ENCODE results near the gene APOL3.
"Not testable (repeated sequence)": the region's sequence is repeated elsewhere in the genome, so short reads cannot be mapped to it uniquely, and the experiment has no call there.

The APOL3 gene

GRCh38 chr22:36141481-36141880 lies 19.1 kb downstream of the APOL3 start:
- TF ChIP-seq TAF1 (IDR thresholded peaks at IDR 0.05; ENCODE audit: borderline replicate concordance, low read depth, low read length) (no peak), POLR2AphosphoS5 (IDR thresholded peaks at IDR 0.05; ENCODE audit: low read depth, low read length) (no peak), POLR2A (IDR thresholded peaks at IDR 0.05; ENCODE audit: low read depth, low read length) (no peak)
- no peak for DNase-seq (ENCODE audit: insufficient read length)
- no peak for FAIRE-seq

GRCh38 chr22:36138709-36139108 lies 21.8 kb downstream of the APOL3 start:
- FAIRE-seq; DNase-seq (ENCODE audit: insufficient read length): not testable (repeated sequence)

DNA sequence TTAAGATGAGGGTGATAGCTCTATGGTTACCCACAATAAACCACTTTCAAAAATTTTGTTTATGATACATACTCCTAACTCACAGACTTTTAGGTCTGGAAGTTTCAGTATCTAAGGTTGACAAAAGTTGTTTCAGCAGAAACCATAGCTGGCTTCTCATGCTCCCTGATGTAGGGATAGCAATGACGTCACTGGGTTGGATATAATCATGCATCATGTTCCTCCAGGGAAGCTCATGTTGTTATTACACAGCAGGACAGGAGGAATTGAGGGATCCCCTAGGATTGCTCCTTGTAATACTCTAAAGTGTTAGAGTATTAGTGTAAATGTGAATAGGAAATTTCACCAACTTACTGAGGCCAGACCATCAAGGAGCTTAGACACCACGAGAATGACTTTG lies 23.6 kb downstream of the APOL3 start:
- DNase-seq (ENCODE audit: insufficient read length) (no peak), FAIRE-seq (no peak)
- TF ChIP-seq POLR2AphosphoS5 (IDR thresholded peaks at IDR 0.05; ENCODE audit: low read depth, low read length) (no peak), TAF1 (IDR thresholded peaks at IDR 0.05; ENCODE audit: borderline replicate concordance, low read depth, low read length) (no peak), POLR2A (IDR thresholded peaks at IDR 0.05; ENCODE audit: low read depth, low read length) (no peak)

GRCh38 chr22:36136475-36136874 lies 24.1 kb downstream of the APOL3 start:
- no peak for DNase-seq (ENCODE audit: insufficient read length)
- FAIRE-seq = no peak
- no peak for TF ChIP-seq POLR2A (IDR thresholded peaks at IDR 0.05; ENCODE audit: low read depth, low read length)
- TF ChIP-seq POLR2AphosphoS5 (IDR thresholded peaks at IDR 0.05; ENCODE audit: low read depth, low read length) = no peak
- no peak for TF ChIP-seq TAF1 (IDR thresholded peaks at IDR 0.05; ENCODE audit: borderline replicate concordance, low read depth, low read length)

GRCh38 chr22:36135306-36135980 lies 25.1 kb downstream of the APOL3 start:
- DNase-seq (ENCODE audit: insufficient read length) = no peak
- FAIRE-seq = no peak
- TF ChIP-seq POLR2A (IDR thresholded peaks at IDR 0.05; ENCODE audit: low read depth, low read length) (no peak), POLR2AphosphoS5 (IDR thresholded peaks at IDR 0.05; ENCODE audit: low read depth, low read length) (no peak), TAF1 (IDR thresholded peaks at IDR 0.05; ENCODE audit: borderline replicate concordance, low read depth, low read length) (no peak)

DNA sequence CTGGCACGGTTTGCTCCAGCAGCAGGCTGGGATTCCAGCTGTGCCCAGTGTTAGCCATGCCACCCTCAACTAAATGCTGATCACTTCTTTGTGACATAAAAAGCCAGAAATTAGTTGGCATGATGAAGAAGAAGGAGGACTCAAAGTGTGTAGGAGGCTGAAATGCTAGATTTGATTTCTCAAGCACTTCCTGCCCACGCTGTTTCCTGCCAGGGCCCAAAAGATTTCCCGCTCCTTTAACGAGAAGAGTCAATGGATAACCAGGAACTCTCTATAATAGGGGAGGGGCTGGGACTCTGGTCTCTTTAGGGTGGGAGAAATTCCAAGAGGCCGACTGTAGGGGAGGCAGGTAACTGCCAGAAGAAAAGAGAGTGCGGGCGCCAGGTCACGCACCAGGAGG lies 26.4 kb downstream of the APOL3 start:
- DNase-seq (ENCODE audit: insufficient read length) (no peak), FAIRE-seq (no peak)
- TF ChIP-seq POLR2A (IDR thresholded peaks at IDR 0.05; ENCODE audit: low read depth, low read length) (no peak), POLR2AphosphoS5 (IDR thresholded peaks at IDR 0.05; ENCODE audit: low read depth, low read length) (no peak), TAF1 (IDR thresholded peaks at IDR 0.05; ENCODE audit: borderline replicate concordance, low read depth, low read length) (no peak)

GRCh38 chr22:36131907-36132306 lies 28.6 kb downstream of the APOL3 start:
- no peak for FAIRE-seq
- TF ChIP-seq POLR2A (IDR thresholded peaks at IDR 0.05; ENCODE audit: low read depth, low read length) (no peak), POLR2AphosphoS5 (IDR thresholded peaks at IDR 0.05; ENCODE audit: low read depth, low read length) (no peak), TAF1 (IDR thresholded peaks at IDR 0.05; ENCODE audit: borderline replicate concordance, low read depth, low read length) (no peak)
- no peak for DNase-seq (ENCODE audit: insufficient read length)

GRCh38 chr22:36129486-36130388 lies 30.8 kb downstream of the APOL3 start:
- DNase-seq (ENCODE audit: insufficient read length) (no peak), FAIRE-seq (no peak)
- TF ChIP-seq POLR2A (IDR thresholded peaks at IDR 0.05; ENCODE audit: low read depth, low read length) = no peak
- TF ChIP-seq TAF1 (IDR thresholded peaks at IDR 0.05; ENCODE audit: borderline replicate concordance, low read depth, low read length) = no peak
- no peak for TF ChIP-seq POLR2AphosphoS5 (IDR thresholded peaks at IDR 0.05; ENCODE audit: low read depth, low read length)

DNA sequence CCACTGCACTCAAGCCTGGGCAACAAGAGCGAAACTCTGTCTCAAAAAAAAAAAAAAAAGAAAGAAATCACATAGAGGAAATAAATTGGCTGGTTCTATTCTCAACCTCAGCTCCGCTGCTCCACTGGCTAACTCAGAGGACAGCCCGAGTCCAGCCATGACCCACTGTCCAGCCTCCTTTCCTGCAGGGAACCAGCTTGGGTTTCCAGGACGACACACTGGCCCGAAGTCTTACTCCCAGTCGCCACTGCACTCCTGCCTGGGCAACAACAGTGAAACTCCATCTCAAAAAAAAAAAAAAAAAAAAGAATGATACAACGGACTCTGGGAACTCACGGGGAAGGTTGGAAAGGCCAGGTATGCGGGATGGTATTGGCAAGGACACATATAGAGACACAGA lies 31.5 kb downstream of the APOL3 start:
- DNase-seq (ENCODE audit: insufficient read length) = no peak
- TF ChIP-seq POLR2A (IDR thresholded peaks at IDR 0.05; ENCODE audit: low read depth, low read length) (no peak), TAF1 (IDR thresholded peaks at IDR 0.05; ENCODE audit: borderline replicate concordance, low read depth, low read length) (no peak), POLR2AphosphoS5 (IDR thresholded peaks at IDR 0.05; ENCODE audit: low read depth, low read length) (no peak)
- FAIRE-seq = no peak

GRCh38 chr22:36125994-36126531 lies 34.5 kb downstream of the APOL3 start:
- FAIRE-seq (no peak), DNase-seq (ENCODE audit: insufficient read length) (no peak)
- no peak for TF ChIP-seq POLR2A (IDR thresholded peaks at IDR 0.05; ENCODE audit: low read depth, low read length)
- TF ChIP-seq TAF1 (IDR thresholded peaks at IDR 0.05; ENCODE audit: borderline replicate concordance, low read depth, low read length) = no peak
- TF ChIP-seq POLR2AphosphoS5 (IDR thresholded peaks at IDR 0.05; ENCODE audit: low read depth, low read length) = no peak

- TF ChIP-seq TAF1 (IDR thresholded peaks at IDR 0.05; ENCODE audit: borderline replicate concordance, low read depth, low read length) (no peak), POLR2A (IDR thresholded peaks at IDR 0.05; ENCODE audit: low read depth, low read length) (no peak), POLR2AphosphoS5 (IDR thresholded peaks at IDR 0.05; ENCODE audit: low read depth, low read length) (no peak)
- DNase-seq (ENCODE audit: insufficient read length) (no peak), FAIRE-seq (no peak)
Measured at GRCh38 chr22:36125434-36125833, 35.1 kb downstream of the APOL3 start.

GRCh38 chr22:36124666-36125065 lies 35.9 kb downstream of the APOL3 start:
- TF ChIP-seq POLR2A (IDR thresholded peaks at IDR 0.05; ENCODE audit: low read depth, low read length) = no peak
- TF ChIP-seq POLR2AphosphoS5 (IDR thresholded peaks at IDR 0.05; ENCODE audit: low read depth, low read length) = no peak
- TF ChIP-seq TAF1 (IDR thresholded peaks at IDR 0.05; ENCODE audit: borderline replicate concordance, low read depth, low read length) = no peak
- DNase-seq (ENCODE audit: insufficient read length) (no peak), FAIRE-seq (no peak)
